ENCODE data around the gene ZNF76.

GRCh38 chr6:35282472-35282871 lies 22.9 kb downstream of the ZNF76 start:
- TF ChIP-seq CTCF (IDR thresholded peaks at IDR 0.05; ENCODE audit: poor library complexity, severe bottlenecking) (no peak), TAF1 (IDR thresholded peaks at IDR 0.05; ENCODE audit: low read depth) (no peak), POLR2AphosphoS5 (IDR thresholded peaks at IDR 0.05) (no peak), EZH2 (IDR thresholded peaks at IDR 0.05; ENCODE audit: borderline replicate concordance, insufficient read depth, low read length, poor library complexity, severe bottlenecking) (no peak)
